Ovary (tissue), 3 donors: Measurements from ENCODE around the gene POLH.

Experiments used
- CTCF ChIP-seq, 3 donors: fragments of 450-650 bp in 2 of 3; fragments of 200-600 bp in 1 of 3; IDR thresholded peaks; one replicate each; pipeline versions ENCODE4 v1.5.1 to v1.8.0; 2016 to 2022; ENCODE audit warnings: antibody characterized with exemption in 3 of 3, mild to moderate bottlenecking in 1 of 3
- EP300 ChIP-seq: sonication (generic); formaldehyde crosslinking; IDR thresholded peaks from one replicate; pipeline ENCODE4 v1.6.1; 2017; ENCODE audit warnings: antibody characterized with exemption
- POLR2A ChIP-seq: fragments of 450-650 bp; IDR thresholded peaks from one replicate; pipeline ENCODE4 v1.6.1; 2017; ENCODE audit warnings: antibody characterized with exemption, mild to moderate bottlenecking, moderate library complexity
- donor health status: DM: no; HTN: no; CAD: no.

DNA sequence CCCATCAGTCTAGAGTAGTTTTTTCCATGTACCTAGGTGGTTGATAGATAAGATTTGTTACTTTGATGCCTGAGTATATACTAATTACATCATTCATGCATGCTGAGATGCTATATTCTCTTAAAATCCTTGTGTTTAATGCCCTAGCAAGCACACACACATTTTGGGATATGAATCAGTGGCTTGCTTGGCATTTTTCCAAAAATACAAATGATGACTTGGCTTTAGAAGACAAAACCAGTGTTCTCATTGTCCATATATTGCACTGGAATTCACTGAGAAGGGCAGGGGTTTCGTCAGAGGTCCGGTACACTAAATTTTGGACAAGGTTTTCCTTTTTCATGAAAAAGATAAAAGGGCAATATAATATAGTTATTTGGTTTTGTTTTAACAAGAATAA, 28.2 kb downstream of the POLH start:
- no peak for TF ChIP-seq CTCF (IDR thresholded peaks at IDR 0.05)
- TF ChIP-seq POLR2A = no peak
- no peak for TF ChIP-seq EP300
